Erythroblast (primary cell): ENCODE results near the gene TPCN2.

ENCODE experiments used
- GATA1 ChIP-seq: IDR thresholded peaks from 2 replicates; pipeline ENCODE4 v1.6.1; 2011; ENCODE audit warnings: low read depth, mild to moderate bottlenecking, control low read depth, low read length, moderate library complexity
- POLR2A ChIP-seq: IDR thresholded peaks from 2 replicates; pipeline ENCODE4 v1.6.1; 2011; ENCODE audit warnings: mild to moderate bottlenecking, low read length

DNA sequence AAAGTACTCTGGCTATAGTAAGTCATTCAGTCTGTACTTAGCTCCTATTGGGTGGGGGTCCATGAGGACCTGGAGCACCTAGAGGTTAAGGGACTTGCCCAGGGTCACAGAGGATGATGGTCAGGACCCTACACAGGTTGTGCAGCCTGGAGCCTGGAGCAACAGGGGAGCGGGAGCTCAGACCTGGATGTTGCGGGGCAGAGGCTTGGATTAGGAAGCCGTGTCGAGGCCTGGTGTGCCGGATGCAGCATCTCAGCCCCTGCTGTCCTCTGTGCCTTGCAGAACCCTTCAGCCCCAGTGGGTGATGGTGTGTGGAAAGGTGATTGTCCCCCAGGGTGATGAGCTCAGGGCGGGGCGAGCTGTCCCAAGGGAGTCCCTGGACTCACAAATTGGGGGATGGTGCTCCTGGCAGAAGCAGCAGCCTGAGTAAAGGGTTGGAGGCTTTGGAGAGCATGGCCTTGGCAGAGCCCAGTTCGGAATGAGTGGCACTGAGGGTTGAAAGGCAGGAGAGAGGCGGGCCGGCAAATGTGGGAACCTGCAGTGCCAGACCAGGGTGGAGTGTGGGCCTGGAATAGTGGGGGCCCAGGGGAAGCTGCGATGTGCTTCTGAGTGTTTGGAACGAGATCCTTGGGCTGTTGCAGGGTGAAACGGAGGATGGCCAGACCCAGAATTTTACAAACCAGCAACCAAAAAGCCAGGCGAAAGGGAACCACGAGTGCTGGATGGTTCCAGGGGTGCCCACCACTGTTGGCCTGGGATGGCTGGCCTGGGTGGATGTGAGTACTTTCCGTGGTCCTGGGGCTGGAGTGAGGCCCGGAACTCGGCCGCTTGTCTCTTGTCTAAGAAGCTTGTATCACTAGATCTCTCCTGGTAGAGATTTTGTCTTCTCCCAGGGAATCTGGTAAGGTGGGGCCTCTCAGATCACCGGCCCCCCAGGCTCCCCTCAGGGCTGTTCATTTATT, 2.9 kb downstream of the TPCN2 start:
- no peak for TF ChIP-seq POLR2A
- no peak for TF ChIP-seq GATA1
